Measurements from ENCODE around the gene L1CAM. TPM values are rescaled to one million over a fixed set of nuclear protein-coding genes. Genes with fewer than 3 reads are reported as not detected.

The L1CAM gene
- total RNA-seq, 3 donors from 2014 or later, result 0.29 to 1.8 (median 0.66) TPM

GRCh38 chrX:153910446-153910845 lies 24.5 kb upstream of the L1CAM start:
- Histone ChIP-seq H3K27me3 (peaks cover 0 to 78% of the 10 kb centered on the region in 2 donors), H3K4me3 (no peak overlapping the region), H3K27ac (no peak overlapping the region), H3K9me3 (no peaks in the 10 kb centered on the region), H3K4me1 (no peaks in the 10 kb centered on the region), H3K36me3 (no peaks in the 10 kb centered on the region)
- intact Hi-C loops (cut with DNase I; ENCODE audit: low total_unique reads), result no loop called here
- no peak for DNase-seq (ENCODE audit: low spot score in 2 of 2)
- TF ChIP-seq CTCF (IDR thresholded peaks at IDR 0.05) (no peak), POLR2AphosphoS5 (IDR thresholded peaks at IDR 0.05) (no peak), POLR2A (IDR thresholded peaks at IDR 0.05) (no peak)

- no peaks in the 10 kb centered on the region for H3K4me1 ChIP-seq
- DNase-seq (ENCODE audit: low spot score in 2 of 2), result no peak
- no peaks in the 10 kb centered on the region for H3K36me3 ChIP-seq
- H3K27me3 ChIP-seq, result peaks cover 0 to 80% of the 10 kb centered on the region in 2 donors
- intact Hi-C loops (cut with DNase I; ENCODE audit: low total_unique reads), result no loop called here
- TF ChIP-seq POLR2AphosphoS5 (IDR thresholded peaks at IDR 0.05), result no peak
- TF ChIP-seq POLR2A (IDR thresholded peaks at IDR 0.05), result no peak
- no peak for TF ChIP-seq CTCF (IDR thresholded peaks at IDR 0.05)
- no peak overlapping the region for H3K4me3 ChIP-seq
- no peak overlapping the region for H3K27ac ChIP-seq
- no peaks in the 10 kb centered on the region for H3K9me3 ChIP-seq
These were observed 24.0 kb upstream of the L1CAM start for GRCh38 chrX:153909980-153910360.

GRCh38 chrX:153909024-153909979 lies 23.3 kb upstream of the L1CAM start:
- Histone ChIP-seq H3K36me3 (no peaks in the 10 kb centered on the region), H3K27me3 (peaks cover 0 to 84% of the 10 kb centered on the region in 2 donors), H3K4me3 (no peak overlapping the region), H3K27ac (no peak overlapping the region), H3K9me3 (no peaks in the 10 kb centered on the region), H3K4me1 (no peaks in the 10 kb centered on the region)
- TF ChIP-seq POLR2AphosphoS5 (IDR thresholded peaks at IDR 0.05), result no peak
- no peak for TF ChIP-seq POLR2A (IDR thresholded peaks at IDR 0.05)
- TF ChIP-seq CTCF (IDR thresholded peaks at IDR 0.05), result no peak
- DNase-seq (ENCODE audit: low spot score in 2 of 2), result no peak
- intact Hi-C loops (cut with DNase I; ENCODE audit: low total_unique reads), result no loop called here

- intact Hi-C loops (cut with DNase I; ENCODE audit: low total_unique reads), result no loop called here
- H3K27ac ChIP-seq, result no peak overlapping the region
- H3K9me3 ChIP-seq, result no peaks in the 10 kb centered on the region
- no peaks in the 10 kb centered on the region for H3K36me3 ChIP-seq
- H3K27me3 ChIP-seq, result peaks cover 0 to 86% of the 10 kb centered on the region in 2 donors
- TF ChIP-seq CTCF (IDR thresholded peaks at IDR 0.05) (no peak), POLR2AphosphoS5 (IDR thresholded peaks at IDR 0.05) (no peak), POLR2A (IDR thresholded peaks at IDR 0.05) (no peak)
- H3K4me3 ChIP-seq, result no peak overlapping the region
- no peak for DNase-seq (ENCODE audit: low spot score in 2 of 2)
- H3K4me1 ChIP-seq, result no peaks in the 10 kb centered on the region
These were observed 22.4 kb upstream of the L1CAM start for GRCh38 chrX:153908219-153908860.

- Histone ChIP-seq H3K36me3 (no peaks in the 10 kb centered on the region), H3K27me3 (peaks cover 0 to 81% of the 10 kb centered on the region in 2 donors), H3K9me3 (no peaks in the 10 kb centered on the region), H3K4me1 (no peaks in the 10 kb centered on the region), H3K4me3 (no peak overlapping the region), H3K27ac (no peak overlapping the region)
- DNase-seq (ENCODE audit: low spot score in 2 of 2), result no peak
- intact Hi-C loops (cut with DNase I; ENCODE audit: low total_unique reads), result no loop called here
- TF ChIP-seq CTCF (IDR thresholded peaks at IDR 0.05), result no peak
- TF ChIP-seq POLR2AphosphoS5 (IDR thresholded peaks at IDR 0.05), result no peak
These were observed 21.5 kb upstream of the L1CAM start for GRCh38 chrX:153907456-153907855.
